K562 (cell line): Measurements from ENCODE around the gene OR7A10. TPM values are rescaled to one million over a fixed set of nuclear protein-coding genes. Genes with fewer than 3 reads are reported as not detected.

Experiments
- ATAC-seq: fragments of 200-7000 bp; cut with Tn5 transposase; 3 replicates; pipeline ENCODE4 v1.9.1; 2020; ENCODE audit warnings: moderate library complexity
- BruUV-seq: library from RNA; stranded (reverse); fragments of 400-500 nt; replicated peaks from 2 replicates; lab custom pipeline; 2021; lab: Mats Ljungman, UMichigan
- CTCF ChIA-PET: fragments of 300-600 bp; formaldehyde crosslinking; extraction: SDS; loops from one replicate; lab custom pipeline; 2021; ENCODE audit warnings: low intra/inter-chr PET ratio; lab: Yijun Ruan, JAX
- POLR2A ChIA-PET: fragments of 300-600, 350-650 bp; sonication (Branson Sonifier 250); formaldehyde crosslinking; extraction: SDS; loops from one replicate; lab custom pipeline; 2021; ENCODE audit warnings: antibody characterized with exemption, inconsistent platforms; lab: Yijun Ruan, JAX
- DNase-seq, 4 experiments: peaks; one replicate each; pipeline versions ENCODE4 v3.0.0 to v3.0.0-alpha.2; 2011 to 2018; ENCODE audit warnings: low spot score in 3 of 4, mixed read lengths in 3 of 4; ENCODE audit errors: extremely low read depth in 1 of 4
- FAIRE-seq: peaks from 2 replicates; lab custom pipeline; 2011; peaks lifted over from hg19 to GRCh38; lab: Jason Lieb, UNC
- H2AFZ ChIP-seq: 2 replicates; pipeline ENCODE4 v1.6.0; 2011; ENCODE audit warnings: low read depth, low read length, control low read depth, inconsistent platforms
- H3K27ac ChIP-seq: fragments of 200-600 bp; 3 replicates; pipeline ENCODE4 v1.8.0; 2011; ENCODE audit warnings: low read depth, mild to moderate bottlenecking, control low read depth, inconsistent platforms, low read length, moderate library complexity, mixed read lengths; ENCODE audit errors: extremely low read depth
- H3K27me3 ChIP-seq, 2 experiments: fragments of 300-600 bp in 1 of 2; 2 replicates in 1 of 2; 3 replicates in 1 of 2; pipeline versions ENCODE4 v1.6.0 to v1.8.0; 2011; ENCODE audit warnings: inconsistent platforms in 2 of 2, low read length in 2 of 2, mild to moderate bottlenecking in 1 of 2, mixed read lengths in 1 of 2, moderate library complexity in 1 of 2; ENCODE audit not compliant: control insufficient read depth in 2 of 2, insufficient read depth in 2 of 2
- H3K36me3 ChIP-seq: fragments of 300-600 bp; 3 replicates; pipeline ENCODE4 v1.8.0; 2011; ENCODE audit warnings: mild to moderate bottlenecking, low read length, inconsistent platforms; ENCODE audit not compliant: control insufficient read depth, insufficient read depth
- H3K4me1 ChIP-seq, 2 experiments: fragments of 200-600 bp in 1 of 2; replicated peaks in 1 of 2; 2 replicates in 1 of 2; 3 replicates in 1 of 2; pipeline versions ENCODE4 v1.5.1 to v1.8.0; 2011; ENCODE audit warnings: inconsistent platforms in 2 of 2, low read length in 2 of 2, mild to moderate bottlenecking in 1 of 2, mixed read lengths in 1 of 2, moderate library complexity in 1 of 2; ENCODE audit not compliant: control insufficient read depth in 2 of 2, insufficient read depth in 2 of 2
- H3K4me2 ChIP-seq: 2 replicates; pipeline ENCODE4 v1.6.1; 2011; ENCODE audit warnings: low read length, control low read depth, inconsistent platforms, mixed read lengths; ENCODE audit not compliant: insufficient read depth
- H3K4me3 ChIP-seq: fragments of 200-600 bp; sonication (generic), shearing (Covaris generic); 2 replicates; pipeline ENCODE4 v1.5.1; 2016; ENCODE audit warnings: control low read depth, inconsistent platforms
- H3K79me2 ChIP-seq: fragments of 200-600 bp; 3 replicates; pipeline ENCODE4 v1.8.0; 2011; ENCODE audit warnings: low read length, inconsistent platforms; ENCODE audit not compliant: control insufficient read depth, insufficient read depth
- H3K9ac ChIP-seq, 2 experiments: 2 replicates each; pipeline versions ENCODE4 v1.6.0 to v1.6.1; 2011; ENCODE audit warnings: low read depth in 2 of 2, low read length in 2 of 2, control low read depth in 1 of 2, inconsistent platforms in 1 of 2, mild to moderate bottlenecking in 1 of 2, mixed read lengths in 1 of 2; ENCODE audit not compliant: insufficient read depth in 1 of 2
- H3K9me1 ChIP-seq: one replicate; pipeline ENCODE4 v1.6.0; 2011; ENCODE audit warnings: inconsistent platforms, mild to moderate bottlenecking, low read length, moderate library complexity; ENCODE audit not compliant: control insufficient read depth, insufficient read depth
- H3K9me3 ChIP-seq: replicated peaks from 2 replicates; pipeline ENCODE4 v1.5.1; 2011; ENCODE audit warnings: low read depth, low read length, inconsistent platforms; ENCODE audit not compliant: control insufficient read depth, insufficient read depth
- H4K20me1 ChIP-seq: replicated peaks from 2 replicates; pipeline ENCODE4 v1.6.1; 2011; ENCODE audit warnings: low read length, inconsistent platforms, mixed read lengths; ENCODE audit not compliant: control insufficient read depth, insufficient read depth
- FOXK1 ChIP-seq: sonication (generic); formaldehyde crosslinking; IDR thresholded peaks from 2 replicates; pipeline ENCODE4 v1.8.0; 2022; ENCODE audit warnings: missing genetic modification reagents, mild to moderate bottlenecking, borderline replicate concordance
- FOXM1 ChIP-seq, 2 experiments: fragments of 450-650 bp in 1 of 2; sonication (generic) in 1 of 2; formaldehyde crosslinking in 1 of 2; IDR thresholded peaks; 2 replicates each; pipeline versions ENCODE4 v1.6.1 to v1.9.0; 2017 to 2022; ENCODE audit warnings: low read depth in 2 of 2, mild to moderate bottlenecking in 2 of 2, missing genetic modification reagents in 1 of 2, moderate library complexity in 1 of 2
- GTF2F1 ChIP-seq: IDR thresholded peaks from 2 replicates; pipeline ENCODE4 v1.6.1; 2011; ENCODE audit warnings: low read depth, low read length, improper control_type of control experiment
- MCM3 ChIP-seq: fragments of 450-650 bp; IDR thresholded peaks from 2 replicates; pipeline ENCODE4 v1.6.1; 2016
- NKRF ChIP-seq: fragments of 450-650 bp; IDR thresholded peaks from 2 replicates; pipeline ENCODE4 v1.6.1; 2016; ENCODE audit warnings: borderline replicate concordance
- PKNOX1 ChIP-seq: fragments of 450-650 bp; IDR thresholded peaks from 2 replicates; pipeline ENCODE4 v1.6.1; 2016
- TAF9B ChIP-seq: fragments of 450-650 bp; IDR thresholded peaks from 2 replicates; pipeline ENCODE4 v1.6.1; 2018; ENCODE audit warnings: mild to moderate bottlenecking; ENCODE audit not compliant: partially characterized antibody
- WGBS: fragments of 100-300 bp; shearing (Covaris generic); methylation state at CpG from one replicate; pipeline ENCODE4 v1.1.6; 2016; ENCODE audit warnings: low coverage, mixed read lengths; ENCODE audit not compliant: insufficient coverage; ENCODE audit errors: missing lambda C conversion rate; 5-methylcytosine and 5-hydroxymethylcytosine counted together
- in situ Hi-C: fragments of 300-500 bp; cut with MboI; formaldehyde crosslinking; loops from 4 replicates; pipeline ENCODE4 v1.15.0; 2018; ENCODE audit warnings: inconsistent platforms, mixed read lengths
- intact Hi-C: fragments of 100-400 bp; cut with micrococcal nuclease; formaldehyde crosslinking; loops from 2 replicates; pipeline ENCODE4 v1.14.2; 2022
- polyA plus RNA-seq, 8 experiments: library from polyadenylated mRNA; depleted of rRNA in 4 of 8; stranded (reverse) in 5 of 8; unstranded in 3 of 8; fragments of >200 nt; fragmentation: Nextera tagmentation in 2 of 8; fragmentation: Illumina TruSeq in 1 of 8; extraction: Ambion mirVana in 2 of 8; extraction: Trizol in 1 of 8; gene quantifications; 2 replicates each; pipeline versions ENCODE4 v1.2.1 to v1.2.3, GENCODE V29; 2011 to 2014; ENCODE audit warnings: inconsistent platforms in 1 of 8, missing spikeins in 1 of 8
- total RNA-seq, 7 experiments: library from RNA; depleted of rRNA in 6 of 7; stranded (reverse); fragments of >200 nt in 6 of 7; fragmentation: Illumina TruSeq in 2 of 7; extraction: Trizol in 2 of 7; gene quantifications; 2 replicates each; pipeline versions ENCODE4 v1.2.1 to v1.2.3, GENCODE V29; 2011 to 2021; ENCODE audit warnings: low replicate concordance in 1 of 7
- TF ChIP-seq, protein P1 (sequence below), 2 experiments: fragments of 450-650 bp; IDR thresholded peaks; 2 replicates each; pipeline ENCODE4 v1.6.1; 2018; ENCODE audit warnings: mild to moderate bottlenecking in 2 of 2, low read depth in 1 of 2; ENCODE audit not compliant: partially characterized antibody in 2 of 2

The OR7A10 gene
- total and polyA plus RNA-seq, 9 of the 15 experiments (the other 6 are each of a cell fraction or from before 2014, with no cell fraction given), result not detected

- Histone ChIP-seq H3K27ac (no peak overlapping the region), H3K9me1 (no peaks in the 10 kb centered on the region), H2AFZ (no peak overlapping the region), H3K4me3 (no peak overlapping the region), H3K4me2 (no peak overlapping the region), H3K36me3 (no peaks in the 10 kb centered on the region), H4K20me1 (no peaks in the 10 kb centered on the region)
- CTCF ChIA-PET, result no interaction called here
- 2% methylated on average over 4 of the region's 4 CpGs for WGBS
- TF ChIP-seq, protein P1, sequence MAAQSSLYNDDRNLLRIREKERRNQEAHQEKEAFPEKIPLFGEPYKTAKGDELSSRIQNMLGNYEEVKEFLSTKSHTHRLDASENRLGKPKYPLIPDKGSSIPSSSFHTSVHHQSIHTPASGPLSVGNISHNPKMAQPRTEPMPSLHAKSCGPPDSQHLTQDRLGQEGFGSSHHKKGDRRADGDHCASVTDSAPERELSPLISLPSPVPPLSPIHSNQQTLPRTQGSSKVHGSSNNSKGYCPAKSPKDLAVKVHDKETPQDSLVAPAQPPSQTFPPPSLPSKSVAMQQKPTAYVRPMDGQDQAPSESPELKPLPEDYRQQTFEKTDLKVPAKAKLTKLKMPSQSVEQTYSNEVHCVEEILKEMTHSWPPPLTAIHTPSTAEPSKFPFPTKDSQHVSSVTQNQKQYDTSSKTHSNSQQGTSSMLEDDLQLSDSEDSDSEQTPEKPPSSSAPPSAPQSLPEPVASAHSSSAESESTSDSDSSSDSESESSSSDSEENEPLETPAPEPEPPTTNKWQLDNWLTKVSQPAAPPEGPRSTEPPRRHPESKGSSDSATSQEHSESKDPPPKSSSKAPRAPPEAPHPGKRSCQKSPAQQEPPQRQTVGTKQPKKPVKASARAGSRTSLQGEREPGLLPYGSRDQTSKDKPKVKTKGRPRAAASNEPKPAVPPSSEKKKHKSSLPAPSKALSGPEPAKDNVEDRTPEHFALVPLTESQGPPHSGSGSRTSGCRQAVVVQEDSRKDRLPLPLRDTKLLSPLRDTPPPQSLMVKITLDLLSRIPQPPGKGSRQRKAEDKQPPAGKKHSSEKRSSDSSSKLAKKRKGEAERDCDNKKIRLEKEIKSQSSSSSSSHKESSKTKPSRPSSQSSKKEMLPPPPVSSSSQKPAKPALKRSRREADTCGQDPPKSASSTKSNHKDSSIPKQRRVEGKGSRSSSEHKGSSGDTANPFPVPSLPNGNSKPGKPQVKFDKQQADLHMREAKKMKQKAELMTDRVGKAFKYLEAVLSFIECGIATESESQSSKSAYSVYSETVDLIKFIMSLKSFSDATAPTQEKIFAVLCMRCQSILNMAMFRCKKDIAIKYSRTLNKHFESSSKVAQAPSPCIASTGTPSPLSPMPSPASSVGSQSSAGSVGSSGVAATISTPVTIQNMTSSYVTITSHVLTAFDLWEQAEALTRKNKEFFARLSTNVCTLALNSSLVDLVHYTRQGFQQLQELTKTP (IDR thresholded peaks at IDR 0.05; ENCODE audit: low read depth in 1 of 2, partially characterized antibody in 2 of 2), result no peak
- TF ChIP-seq FOXK1 (CRISPR knock-in tag), result no peak
- no peak for TF ChIP-seq GTF2F1
- TF ChIP-seq FOXM1 (IDR thresholded peaks at IDR 0.05; ENCODE audit: low read depth), result no peak
- TF ChIP-seq FOXM1 (CRISPR knock-in tag; IDR thresholded peaks at IDR 0.05; ENCODE audit: low read depth), result no peak
- no peak for TF ChIP-seq TAF9B
- TF ChIP-seq NKRF, result no peak
- TF ChIP-seq PKNOX1, result no peak
- TF ChIP-seq MCM3, result no peak
- TF ChIP-seq, all 486 proteins: peak for 0
- Histone ChIP-seq H3K9me3 (no peaks in the 10 kb centered on the region; the same call in 1 of the 2 replicates), H3K9ac (no peak overlapping the region), H3K79me2 (no peaks in the 10 kb centered on the region), H3K27me3 (peaks cover 6 to 16% of the 10 kb centered on the region in 2 experiments; a peak in 4 of 5 replicates), H3K4me1 (no peaks in the 10 kb centered on the region)
- intact Hi-C loops (no loop called here), in situ Hi-C loops (no loop called here)
- BruUV-seq, result no TSS peak
- FAIRE-seq (no peak), ATAC-seq (no peak), DNase-seq (no peak)
- POLR2A ChIA-PET, result no interaction called here
Observed at GRCh38 chr19:14837391-14837790, 11.3 kb downstream of the OR7A10 start.
